OCI-LY3 (cell line): ENCODE measurements around the gene WDFY1.

Experiments used
- CTCF ChIP-seq: fragments of 200-600, 300-600 bp; sonication (generic); IDR thresholded peaks from 2 replicates; pipeline ENCODE4 v1.5.1; 2014; ENCODE audit warnings: antibody characterized with exemption, low read length, low read depth
- EZH2phosphoT487 ChIP-seq: fragments of 200-600 bp; shearing (Covaris generic); IDR thresholded peaks from 2 replicates; pipeline ENCODE4 v1.6.1; 2018; ENCODE audit warnings: antibody characterized with exemption, mixed run types, low read depth

GRCh38 chr2:223949241-223949840 lies 4.2 kb upstream of the WDFY1 start:
- TF ChIP-seq CTCF (peak; percentile 6; the same call in 1 of the 2 replicates), EZH2phosphoT487 (no peak)
